Measurements from ENCODE around the gene MASP1.

The MASP1 gene

GRCh38 chr3:187209491-187209890 lies 82.0 kb downstream of the MASP1 start:
- TF ChIP-seq USF1 (IDR thresholded peaks at IDR 0.05) (no peak), REST (IDR thresholded peaks at IDR 0.05; ENCODE audit: low read depth) (no peak), MAX (IDR thresholded peaks at IDR 0.05) (no peak), CEBPB (IDR thresholded peaks at IDR 0.05) (no peak), ZBTB7A (IDR thresholded peaks at IDR 0.05; ENCODE audit: low read depth) (no peak), EP300 (IDR thresholded peaks at IDR 0.05; ENCODE audit: borderline replicate concordance) (no peak), TCF12 (IDR thresholded peaks at IDR 0.05; ENCODE audit: low read depth) (no peak), RAD21 (IDR thresholded peaks at IDR 0.05; ENCODE audit: low read depth) (no peak), CREB1 (IDR thresholded peaks at IDR 0.05; ENCODE audit: low read depth) (no peak), FOXM1 (IDR thresholded peaks at IDR 0.05; ENCODE audit: borderline replicate concordance, low read depth) (no peak), YY1 (IDR thresholded peaks at IDR 0.05; ENCODE audit: low read depth) (no peak), TAF1 (IDR thresholded peaks at IDR 0.05; ENCODE audit: low read depth) (no peak), NFIC (IDR thresholded peaks at IDR 0.05) (no peak), TEAD4 (IDR thresholded peaks at IDR 0.05) (no peak)

GRCh38 chr3:187208159-187208558 lies 83.4 kb downstream of the MASP1 start:
- TF ChIP-seq EGR1 (IDR thresholded peaks at IDR 0.05) (no peak), TEAD4 (IDR thresholded peaks at IDR 0.05) (peak; percentile 39; the same call in 1 of the 2 replicates), NFIC (IDR thresholded peaks at IDR 0.05) (peak; percentile 75), USF1 (IDR thresholded peaks at IDR 0.05) (no peak)

- no peak for TF ChIP-seq TEAD4 (IDR thresholded peaks at IDR 0.05)
- TF ChIP-seq RAD21 (IDR thresholded peaks at IDR 0.05; ENCODE audit: low read depth): no peak
- TF ChIP-seq CEBPB (IDR thresholded peaks at IDR 0.05): no peak
- TF ChIP-seq EP300 (IDR thresholded peaks at IDR 0.05; ENCODE audit: borderline replicate concordance): no peak
- TF ChIP-seq USF1 (IDR thresholded peaks at IDR 0.05): no peak
- TF ChIP-seq NFIC (IDR thresholded peaks at IDR 0.05): no peak
- TF ChIP-seq EGR1 (IDR thresholded peaks at IDR 0.05): no peak
- TF ChIP-seq REST (IDR thresholded peaks at IDR 0.05; ENCODE audit: low read depth): no peak
- TF ChIP-seq FOXM1 (IDR thresholded peaks at IDR 0.05; ENCODE audit: borderline replicate concordance, low read depth): no peak
- TF ChIP-seq ZBTB7A (IDR thresholded peaks at IDR 0.05; ENCODE audit: low read depth): no peak
- TF ChIP-seq TCF12 (IDR thresholded peaks at IDR 0.05; ENCODE audit: low read depth): no peak
- TF ChIP-seq YY1 (IDR thresholded peaks at IDR 0.05; ENCODE audit: low read depth): no peak
- TF ChIP-seq CREB1 (IDR thresholded peaks at IDR 0.05; ENCODE audit: low read depth): no peak
- no peak for TF ChIP-seq MAX (IDR thresholded peaks at IDR 0.05)
- no peak for TF ChIP-seq TAF1 (IDR thresholded peaks at IDR 0.05; ENCODE audit: low read depth)
These were observed 83.9 kb downstream of the MASP1 start for GRCh38 chr3:187207624-187208023.

GRCh38 chr3:187207062-187207461 lies 84.5 kb downstream of the MASP1 start:
- TF ChIP-seq EGR1 (IDR thresholded peaks at IDR 0.05): no peak
- no peak for TF ChIP-seq TAF1 (IDR thresholded peaks at IDR 0.05; ENCODE audit: low read depth)
- TF ChIP-seq NFIC (IDR thresholded peaks at IDR 0.05): no peak
- no peak for TF ChIP-seq REST (IDR thresholded peaks at IDR 0.05; ENCODE audit: low read depth)
- TF ChIP-seq EP300 (IDR thresholded peaks at IDR 0.05; ENCODE audit: borderline replicate concordance): no peak
- no peak for TF ChIP-seq YY1 (IDR thresholded peaks at IDR 0.05; ENCODE audit: low read depth)
- no peak for TF ChIP-seq TEAD4 (IDR thresholded peaks at IDR 0.05)
- TF ChIP-seq TCF12 (IDR thresholded peaks at IDR 0.05; ENCODE audit: low read depth): no peak
- TF ChIP-seq CREB1 (IDR thresholded peaks at IDR 0.05; ENCODE audit: low read depth): no peak
- TF ChIP-seq FOXM1 (IDR thresholded peaks at IDR 0.05; ENCODE audit: borderline replicate concordance, low read depth): no peak
- TF ChIP-seq RAD21 (IDR thresholded peaks at IDR 0.05; ENCODE audit: low read depth): no peak
- TF ChIP-seq ZBTB7A (IDR thresholded peaks at IDR 0.05; ENCODE audit: low read depth): no peak
- no peak for TF ChIP-seq USF1 (IDR thresholded peaks at IDR 0.05)
- no peak for TF ChIP-seq CEBPB (IDR thresholded peaks at IDR 0.05)
